Fibroblast of mammary gland (primary cell): ENCODE measurements around the gene TTC28.

Experiments used
- DNase-seq: peaks from one replicate; pipeline ENCODE4 v3.0.0-alpha.2; 2010; ENCODE audit warnings: low read depth
- H3K4me3 ChIP-seq: 2 replicates; pipeline ENCODE4 v1.5.1; 2011; ENCODE audit warnings: low read depth, mild to moderate bottlenecking, low read length, moderate library complexity; ENCODE audit not compliant: control insufficient read depth
- CTCF ChIP-seq: conservative IDR thresholded peaks from 2 replicates; pipeline ENCODE4 v1.5.1; 2011; ENCODE audit warnings: low read depth, low read length, inconsistent platforms; ENCODE audit not compliant: control insufficient read depth, insufficient read depth

The TTC28 gene

GRCh38 chr22:28250036-28250695 is 429.5 kb downstream of the TTC28 start:
- DNase-seq: no peak
- no peak for TF ChIP-seq CTCF
- no peak overlapping the region for H3K4me3 ChIP-seq

- DNase-seq: no peak
- no peak for TF ChIP-seq CTCF
- H3K4me3 ChIP-seq: no peak overlapping the region
Observed at GRCh38 chr22:28249402-28249801, 430.2 kb downstream of the TTC28 start.

- no peak for TF ChIP-seq CTCF
- no peak overlapping the region for H3K4me3 ChIP-seq
- DNase-seq: no peak
Observed at GRCh38 chr22:28247667-28248363, 431.8 kb downstream of the TTC28 start.

- peak; percentile 69 for DNase-seq
- H3K4me3 ChIP-seq: no peak overlapping the region
- no peak for TF ChIP-seq CTCF
Observed at GRCh38 chr22:28247136-28247535, 432.5 kb downstream of the TTC28 start.

- peak; percentile 70 for DNase-seq
- no peak overlapping the region for H3K4me3 ChIP-seq
- TF ChIP-seq CTCF: no peak
Observed at GRCh38 chr22:28246397-28246796, 433.2 kb downstream of the TTC28 start.

GRCh38 chr22:28245579-28246224 is 433.9 kb downstream of the TTC28 start:
- H3K4me3 ChIP-seq: no peak overlapping the region
- no peak for DNase-seq
- no peak for TF ChIP-seq CTCF
